Occipital lobe (tissue), 2 donors: ENCODE data around the gene MARVELD1. TPM values are rescaled to one million over a fixed set of nuclear protein-coding genes. Genes with fewer than 3 reads are reported as not detected.
"Not testable (repeated sequence)": the region's sequence is repeated elsewhere in the genome, so short reads cannot be mapped to it uniquely, and the experiment has no call there.

Source experiments
- DNase-seq: peaks from one replicate; lab custom pipeline; 2025; lab: John Stamatoyannopoulos, UW
- total RNA-seq: library from RNA; depleted of rRNA; stranded (reverse); fragments of >200 nt; gene quantifications from one replicate; pipeline ENCODE4 v1.2.3, GENCODE V29; 2014

The MARVELD1 gene
- 3.4 TPM for total RNA-seq

GRCh38 chr10:97713339-97713825, at the start of gene MARVELD1:
TSS of gene MARVELD1 (plus strand) at chr10:97713730. CDS start at chr10:97713877, 147 bp downstream.
- DNase-seq: no peak

- no peak for DNase-seq
Observed at GRCh38 chr10:97664282-97664850, 49.2 kb upstream of the MARVELD1 start.

- no peak for DNase-seq
Observed at GRCh38 chr10:97666992-97667391, 46.5 kb upstream of the MARVELD1 start.

- DNase-seq: no peak
Observed at GRCh38 chr10:97667463-97667862, 46.1 kb upstream of the MARVELD1 start.

GRCh38 chr10:97669571-97669970, 44.0 kb upstream of the MARVELD1 start:
- DNase-seq: no peak

GRCh38 chr10:97673736-97674525, 39.6 kb upstream of the MARVELD1 start:
- peak; percentile 72 for DNase-seq

GRCh38 chr10:97675222-97675621, 38.3 kb upstream of the MARVELD1 start:
- no peak for DNase-seq

- no peak for DNase-seq
Observed at GRCh38 chr10:97676770-97677581, 36.6 kb upstream of the MARVELD1 start.

- DNase-seq: no peak
Observed at GRCh38 chr10:97679594-97679993, 33.9 kb upstream of the MARVELD1 start.

GRCh38 chr10:97682042-97682441, 31.5 kb upstream of the MARVELD1 start:
- DNase-seq: no peak

- DNase-seq: no peak
Observed at GRCh38 chr10:97683556-97684367, 29.8 kb upstream of the MARVELD1 start.

- DNase-seq: not testable (repeated sequence)
Observed at GRCh38 chr10:97684368-97684713, 29.2 kb upstream of the MARVELD1 start.

- DNase-seq: no peak
Observed at GRCh38 chr10:97684866-97685394, 28.6 kb upstream of the MARVELD1 start.

GRCh38 chr10:97685395-97685958, 28.1 kb upstream of the MARVELD1 start:
- DNase-seq: no peak

GRCh38 chr10:97686301-97686961, 27.1 kb upstream of the MARVELD1 start:
- no peak for DNase-seq

GRCh38 chr10:97686962-97687784, 26.4 kb upstream of the MARVELD1 start, which contains the start of gene AVPI1:
TSS of gene AVPI1 (minus strand) at chr10:97687241. CDS start at chr10:97679905, 7,336 bp downstream.
- peak; percentile 94 for DNase-seq

GRCh38 chr10:97687785-97688781, 25.4 kb upstream of the MARVELD1 start:
- no peak for DNase-seq

- DNase-seq: no peak
Observed at GRCh38 chr10:97689559-97690020, 23.9 kb upstream of the MARVELD1 start.
